Neural cell (in vitro differentiated cells): Measurements from ENCODE around the gene PPP3CA. TPM values are rescaled to one million over a fixed set of nuclear protein-coding genes. Genes with fewer than 3 reads are reported as not detected.

Experiments used
- H2AFZ ChIP-seq: fragments of 200-600, 300-800 bp; sonication (generic), shearing (Covaris generic); 2 replicates; pipeline ENCODE4 v1.6.0; 2014; ENCODE audit warnings: low read depth, mild to moderate bottlenecking, antibody characterized with exemption, low read length, moderate library complexity
- H3F3A ChIP-seq: fragments of 200-600 bp; shearing (Covaris generic); 2 replicates; pipeline ENCODE4 v1.6.1; 2016; ENCODE audit warnings: mild to moderate bottlenecking, moderate library complexity, mixed read lengths, antibody characterized with exemption, low read length; ENCODE audit not compliant: insufficient read depth, poor library complexity, severe bottlenecking
- H3K27ac ChIP-seq: fragments of 200-600, 300-800 bp; sonication (generic), shearing (Covaris generic); 2 replicates; pipeline ENCODE4 v1.5.1; 2014; ENCODE audit warnings: mild to moderate bottlenecking, low read length, moderate library complexity
- H3K27me3 ChIP-seq: fragments of 300-800, 200-600 bp; sonication (generic), shearing (Covaris generic); 2 replicates; pipeline ENCODE4 v1.6.0; 2014; ENCODE audit warnings: mild to moderate bottlenecking, low read depth, low read length, moderate library complexity; ENCODE audit not compliant: insufficient read depth
- H3K36me3 ChIP-seq: fragments of 300-800, 200-600 bp; sonication (generic), shearing (Covaris generic); 2 replicates; pipeline ENCODE4 v1.5.1; 2014; ENCODE audit warnings: mild to moderate bottlenecking, antibody characterized with exemption, low read length, moderate library complexity; ENCODE audit not compliant: insufficient read depth
- H3K4me2 ChIP-seq: fragments of 300-800, 200-600 bp; sonication (generic), shearing (Covaris generic); 2 replicates; pipeline ENCODE4 v1.6.0; 2014; ENCODE audit warnings: mild to moderate bottlenecking, low read length
- H3K4me3 ChIP-seq: fragments of 300-800, 200-600 bp; sonication (generic), shearing (Covaris generic); 2 replicates; pipeline ENCODE4 v1.5.1; 2014; ENCODE audit warnings: mild to moderate bottlenecking, low read length, moderate library complexity
- H3K79me2 ChIP-seq: fragments of 200-600 bp; shearing (Covaris generic); replicated peaks from 2 replicates; pipeline ENCODE4 v1.6.0; 2014; ENCODE audit warnings: mild to moderate bottlenecking, low read length, moderate library complexity; ENCODE audit not compliant: insufficient read depth
- H3K9ac ChIP-seq: fragments of 300-800, 200-600 bp; sonication (generic), shearing (Covaris generic); 2 replicates; pipeline ENCODE4 v1.6.1; 2016; ENCODE audit warnings: mild to moderate bottlenecking, low read length, mixed read lengths
- H3K9me2 ChIP-seq: fragments of 200-600 bp; shearing (Covaris generic); 2 replicates; pipeline ENCODE4 v1.6.1; 2016; ENCODE audit warnings: mild to moderate bottlenecking, low read length, mixed read lengths; ENCODE audit not compliant: insufficient read depth
- H3K9me3 ChIP-seq: fragments of 200-600, 300-800 bp; sonication (generic), shearing (Covaris generic); 2 replicates; pipeline ENCODE4 v1.6.1; 2016; ENCODE audit warnings: mild to moderate bottlenecking, mixed run types, low read length, moderate library complexity, mixed read lengths
- H4K20me1 ChIP-seq: fragments of 200-600 bp; shearing (Covaris generic); 2 replicates; pipeline ENCODE4 v1.6.1; 2016; ENCODE audit warnings: mild to moderate bottlenecking, mixed run types; ENCODE audit not compliant: insufficient read depth
- EP300 ChIP-seq: fragments of 450-650 bp; conservative IDR thresholded peaks from 2 replicates; pipeline ENCODE4 v1.6.1; 2014; ENCODE audit warnings: antibody characterized with exemption, mild to moderate bottlenecking, moderate library complexity; ENCODE audit not compliant: poor library complexity, severe bottlenecking
- EZH2 ChIP-seq: fragments of 200-600, 300-800 bp; shearing (Covaris generic), sonication (generic); IDR thresholded peaks from 2 replicates; pipeline ENCODE4 v1.6.1; 2014; ENCODE audit warnings: antibody characterized with exemption, low read length, borderline replicate concordance, mild to moderate bottlenecking; ENCODE audit not compliant: insufficient read depth, poor library complexity, severe bottlenecking
- MXI1 ChIP-seq: fragments of 450-650 bp; conservative IDR thresholded peaks from 2 replicates; pipeline ENCODE4 v1.6.1; 2014; ENCODE audit warnings: antibody characterized with exemption, mild to moderate bottlenecking; ENCODE audit not compliant: poor library complexity, severe bottlenecking
- POLR2AphosphoS5 ChIP-seq: IDR thresholded peaks from 2 replicates; pipeline ENCODE4 v1.6.1; 2012
- RAD21 ChIP-seq: fragments of 450-650 bp; conservative IDR thresholded peaks from 2 replicates; pipeline ENCODE4 v1.6.1; 2014; ENCODE audit warnings: antibody characterized with exemption, mild to moderate bottlenecking, moderate library complexity
- REST ChIP-seq: IDR thresholded peaks from 2 replicates; pipeline ENCODE4 v1.6.1; 2012; ENCODE audit warnings: borderline replicate concordance
- SMC3 ChIP-seq: fragments of 450-650 bp; conservative IDR thresholded peaks from 2 replicates; pipeline ENCODE4 v1.6.1; 2014; ENCODE audit warnings: antibody characterized with exemption, mild to moderate bottlenecking, moderate library complexity; ENCODE audit not compliant: poor library complexity
- TAF1 ChIP-seq: IDR thresholded peaks from 2 replicates; pipeline ENCODE4 v1.6.1; 2012; ENCODE audit warnings: low read depth
- polyA plus RNA-seq: library from polyadenylated mRNA; depleted of rRNA; stranded (reverse); fragments of >200 nt; gene quantifications from 2 replicates; pipeline ENCODE4 v1.2.3, GENCODE V29; 2014
- TF ChIP-seq, protein P1 (sequence below): fragments of 450-650 bp; IDR thresholded peaks from 2 replicates; pipeline ENCODE4 v1.5.1; 2014; ENCODE audit warnings: antibody characterized with exemption, mild to moderate bottlenecking, moderate library complexity; ENCODE audit not compliant: poor library complexity, severe bottlenecking

PPP3CA gene
- polyA plus RNA-seq, 1 donor from 2014 or later, result 78.2 TPM

DNA sequence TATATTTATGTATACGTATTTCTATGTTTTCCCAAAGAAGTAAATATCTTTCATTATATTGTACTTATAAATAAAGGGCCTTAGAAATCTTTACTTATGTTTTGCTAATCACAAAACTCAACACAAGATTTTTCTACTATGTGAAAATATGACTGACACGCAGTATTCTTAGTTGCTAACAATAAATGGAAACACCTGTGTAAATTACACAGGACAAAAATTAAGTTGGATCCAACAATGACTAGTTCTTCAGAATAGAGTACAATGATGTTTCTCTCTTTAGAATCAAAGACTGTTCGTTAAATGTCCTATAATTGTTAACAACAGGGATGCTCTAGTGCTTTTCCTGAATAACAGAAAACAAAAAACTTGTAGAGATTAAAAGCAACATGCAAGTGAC is 96.1 kb downstream of the PPP3CA start:
- H3K36me3 ChIP-seq, result no peaks in the 10 kb centered on the region
- no peaks in the 10 kb centered on the region for H3K27me3 ChIP-seq
- H3K9me2 ChIP-seq, result no peaks in the 10 kb centered on the region
- H4K20me1 ChIP-seq, result no peaks in the 10 kb centered on the region
- H3K4me3 ChIP-seq, result no peak overlapping the region
- no peak overlapping the region for H3K4me2 ChIP-seq
- TF ChIP-seq EZH2 (no peak), SMC3 (no peak), RAD21 (no peak)
- TF ChIP-seq, protein P1, sequence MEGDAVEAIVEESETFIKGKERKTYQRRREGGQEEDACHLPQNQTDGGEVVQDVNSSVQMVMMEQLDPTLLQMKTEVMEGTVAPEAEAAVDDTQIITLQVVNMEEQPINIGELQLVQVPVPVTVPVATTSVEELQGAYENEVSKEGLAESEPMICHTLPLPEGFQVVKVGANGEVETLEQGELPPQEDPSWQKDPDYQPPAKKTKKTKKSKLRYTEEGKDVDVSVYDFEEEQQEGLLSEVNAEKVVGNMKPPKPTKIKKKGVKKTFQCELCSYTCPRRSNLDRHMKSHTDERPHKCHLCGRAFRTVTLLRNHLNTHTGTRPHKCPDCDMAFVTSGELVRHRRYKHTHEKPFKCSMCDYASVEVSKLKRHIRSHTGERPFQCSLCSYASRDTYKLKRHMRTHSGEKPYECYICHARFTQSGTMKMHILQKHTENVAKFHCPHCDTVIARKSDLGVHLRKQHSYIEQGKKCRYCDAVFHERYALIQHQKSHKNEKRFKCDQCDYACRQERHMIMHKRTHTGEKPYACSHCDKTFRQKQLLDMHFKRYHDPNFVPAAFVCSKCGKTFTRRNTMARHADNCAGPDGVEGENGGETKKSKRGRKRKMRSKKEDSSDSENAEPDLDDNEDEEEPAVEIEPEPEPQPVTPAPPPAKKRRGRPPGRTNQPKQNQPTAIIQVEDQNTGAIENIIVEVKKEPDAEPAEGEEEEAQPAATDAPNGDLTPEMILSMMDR, result no peak
- H3F3A ChIP-seq, result no peaks in the 10 kb centered on the region
- H3K9ac ChIP-seq, result no peak overlapping the region
- H3K9me3 ChIP-seq, result no peaks in the 10 kb centered on the region
- H3K79me2 ChIP-seq, result no peaks in the 10 kb centered on the region
- no peak overlapping the region for H3K27ac ChIP-seq
- H2AFZ ChIP-seq, result no peak overlapping the region

DNA sequence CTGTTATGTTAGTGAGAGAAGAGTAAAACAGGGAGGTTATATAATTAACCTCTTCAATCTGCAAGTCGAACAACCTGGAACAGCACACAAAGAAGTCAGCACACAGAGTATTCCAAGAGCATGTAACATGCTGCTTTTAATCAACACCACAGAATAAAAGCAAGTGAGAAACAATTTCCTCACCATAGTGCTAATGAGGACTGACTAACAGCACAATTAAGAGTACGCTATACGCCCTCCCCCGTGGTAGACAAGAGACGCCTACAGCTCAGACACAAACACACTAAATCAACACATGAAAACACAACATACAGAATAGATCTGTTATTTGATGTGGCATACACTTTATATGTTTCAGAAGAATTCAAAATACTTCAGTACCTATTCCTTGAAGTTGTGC is 103.0 kb downstream of the PPP3CA start:
- Histone ChIP-seq H3K9me2 (no peaks in the 10 kb centered on the region), H3K36me3 (no peaks in the 10 kb centered on the region), H3K79me2 (peaks cover 9% of the 10 kb centered on the region), H3K9me3 (no peaks in the 10 kb centered on the region), H3K27ac (no peak overlapping the region), H3K4me3 (no peak overlapping the region), H2AFZ (no peak overlapping the region), H3F3A (no peaks in the 10 kb centered on the region), H3K4me2 (no peak overlapping the region), H3K9ac (no peak overlapping the region), H4K20me1 (no peaks in the 10 kb centered on the region), H3K27me3 (no peaks in the 10 kb centered on the region)
- TF ChIP-seq TAF1 (no peak), EZH2 (no peak), RAD21 (no peak), SMC3 (no peak), MXI1 (no peak), REST (no peak), POLR2AphosphoS5 (no peak), EP300 (no peak)
- TF ChIP-seq, protein P1, result no peak
